HepG2 (cell line): ENCODE results near the gene POLA2. TPM values are rescaled to one million over a fixed set of nuclear protein-coding genes. Genes with fewer than 3 reads are reported as not detected.
A peak's percentile ranks its signal among the peaks of the same experiment; 100 is the strongest.

Experiments used
- CHD4 ChIP-seq: fragments of 200-600 bp; sonication (generic); IDR thresholded peaks from 2 replicates; pipeline ENCODE4 v1.7.0; 2017; ENCODE audit warnings: mild to moderate bottlenecking, low read length, borderline replicate concordance
- CREB1 ChIP-seq, 2 experiments: fragments of 450-650 bp in 1 of 2; IDR thresholded peaks; 2 replicates each; pipeline ENCODE4 v1.6.1; 2016 to 2017; ENCODE audit warnings: control low read depth in 1 of 2, mild to moderate bottlenecking in 1 of 2, missing compliant biosample characterization in 1 of 2, missing genetic modification characterization in 1 of 2
- FUBP1 ChIP-seq: sonication (generic); formaldehyde crosslinking; IDR thresholded peaks from 2 replicates; pipeline ENCODE4 v1.5.1; 2020; ENCODE audit warnings: missing genetic modification reagents, mild to moderate bottlenecking, borderline replicate concordance
- GATA4 ChIP-seq: sonication (generic); IDR thresholded peaks from 2 replicates; pipeline ENCODE4 v1.6.1; 2016; ENCODE audit warnings: antibody characterized with exemption, low read depth, borderline replicate concordance
- GATAD2A ChIP-seq: IDR thresholded peaks from 2 replicates; pipeline ENCODE4 v1.6.1; 2016
- GPBP1L1 ChIP-seq: sonication (generic); formaldehyde crosslinking; IDR thresholded peaks from 2 replicates; pipeline ENCODE4 v1.5.0; 2020; ENCODE audit warnings: mild to moderate bottlenecking, missing genetic modification reagents
- MIER3 ChIP-seq: IDR thresholded peaks from 2 replicates; pipeline ENCODE4 v1.6.1; 2016; ENCODE audit warnings: missing compliant biosample characterization, borderline replicate concordance
- NAIF1 ChIP-seq: sonication (generic); formaldehyde crosslinking; IDR thresholded peaks from 2 replicates; pipeline ENCODE4 v1.5.0; 2020; ENCODE audit warnings: mild to moderate bottlenecking, missing genetic modification reagents, borderline replicate concordance
- NCOA5 ChIP-seq: sonication (generic); formaldehyde crosslinking; IDR thresholded peaks from 2 replicates; pipeline ENCODE4 v1.4.0; 2020; ENCODE audit warnings: missing genetic modification reagents
- NFE2L1 ChIP-seq: sonication (generic); formaldehyde crosslinking; IDR thresholded peaks from 2 replicates; pipeline ENCODE4 v1.4.0; 2020; ENCODE audit warnings: missing genetic modification reagents, mild to moderate bottlenecking, borderline replicate concordance
- NRL ChIP-seq: sonication (generic); formaldehyde crosslinking; IDR thresholded peaks from 2 replicates; pipeline ENCODE4 v1.5.0; 2020; ENCODE audit warnings: missing genetic modification reagents, mild to moderate bottlenecking, moderate library complexity, borderline replicate concordance
- RELA ChIP-seq: sonication (generic); formaldehyde crosslinking; IDR thresholded peaks from 2 replicates; pipeline ENCODE4 v1.4.0; 2020; ENCODE audit warnings: missing genetic modification reagents
- RXRA ChIP-seq: sonication (generic); formaldehyde crosslinking; IDR thresholded peaks from 2 replicates; pipeline ENCODE4 v1.5.1; 2020; ENCODE audit warnings: missing genetic modification reagents
- SAP130 ChIP-seq: IDR thresholded peaks from 2 replicates; pipeline ENCODE4 v1.6.1; 2016; ENCODE audit warnings: low read depth
- SCMH1 ChIP-seq: sonication (generic); formaldehyde crosslinking; IDR thresholded peaks from 2 replicates; pipeline ENCODE4 v1.9.0; 2021; ENCODE audit warnings: missing genetic modification reagents, mild to moderate bottlenecking, borderline replicate concordance
- SIN3A ChIP-seq: IDR thresholded peaks from 2 replicates; pipeline ENCODE4 v1.6.1; 2011; ENCODE audit warnings: low read depth, mild to moderate bottlenecking, control low read depth, low read length, borderline replicate concordance
- TFDP2 ChIP-seq: sonication (generic); formaldehyde crosslinking; IDR thresholded peaks from 2 replicates; pipeline ENCODE4 v1.4.0; 2020; ENCODE audit warnings: missing genetic modification reagents
- TOPORS ChIP-seq: sonication (generic); formaldehyde crosslinking; IDR thresholded peaks from 2 replicates; pipeline ENCODE4 v1.8.0; 2023; ENCODE audit warnings: mild to moderate bottlenecking, missing genetic modification reagents
- ZFP36L2 ChIP-seq: sonication (generic); formaldehyde crosslinking; IDR thresholded peaks from 2 replicates; pipeline ENCODE4 v1.4.0; 2020; ENCODE audit warnings: missing genetic modification reagents
- ZFX ChIP-seq: sonication (generic); formaldehyde crosslinking; IDR thresholded peaks from 2 replicates; pipeline ENCODE4 v1.4.0; 2020; ENCODE audit warnings: mild to moderate bottlenecking, low read depth, missing genetic modification reagents, moderate library complexity
- ZNF136 ChIP-seq: sonication (generic); formaldehyde crosslinking; IDR thresholded peaks from 2 replicates; pipeline ENCODE4 v1.8.1; 2022; ENCODE audit warnings: low read depth, mild to moderate bottlenecking, moderate library complexity, missing genetic modification reagents
- ZNF260 ChIP-seq: sonication (generic); formaldehyde crosslinking; IDR thresholded peaks from 2 replicates; pipeline ENCODE4 v1.4.0; 2020; ENCODE audit warnings: missing genetic modification reagents, low read depth, mild to moderate bottlenecking, borderline replicate concordance
- ZNF274 ChIP-seq: sonication (generic); formaldehyde crosslinking; IDR thresholded peaks from 2 replicates; pipeline ENCODE4 v1.5.1; 2020; ENCODE audit warnings: mild to moderate bottlenecking, missing genetic modification reagents
- ZNF614 ChIP-seq: IDR thresholded peaks from 2 replicates; pipeline ENCODE4 v1.6.1; 2018; ENCODE audit warnings: missing biosample characterization, missing genetic modification reagents, inconsistent platforms, borderline replicate concordance
- polyA plus RNA-seq, 8 experiments: library from polyadenylated mRNA; depleted of rRNA in 3 of 8; stranded (reverse) in 7 of 8; unstranded in 1 of 8; fragments of >200 nt; fragmentation: Illumina TruSeq in 4 of 8; extraction: Trizol in 4 of 8; gene quantifications; 2 replicates each; pipeline versions ENCODE4 v1.2.1 to v1.2.3, GENCODE V29; 2011 to 2016; ENCODE audit warnings: low read depth in 4 of 8, missing spikeins in 1 of 8, mixed read lengths in 1 of 8; ENCODE audit not compliant: insufficient read depth in 1 of 8
- total RNA-seq, 5 experiments: library from RNA; depleted of rRNA; stranded (reverse); fragments of >200 nt; fragmentation: Illumina TruSeq; extraction: Trizol; gene quantifications; 2 replicates each; pipeline ENCODE4 v1.2.3, GENCODE V29; 2016; ENCODE audit warnings: low read depth in 1 of 5
- TF ChIP-seq, protein P1 (sequence below): sonication (generic); formaldehyde crosslinking; conservative IDR thresholded peaks from 2 replicates; pipeline ENCODE4 v1.8.0; 2022; ENCODE audit warnings: low read depth, missing genetic modification reagents

Gene POLA2
- total and polyA plus RNA-seq, 2 of the 13 experiments (the other 11 are each of a cell fraction or from before 2014, with no cell fraction given), result 9.7 to 15.6 TPM

GRCh38 chr11:65329944-65330403 is 68.2 kb downstream of the POLA2 start (continued):
- TF ChIP-seq, protein P1, sequence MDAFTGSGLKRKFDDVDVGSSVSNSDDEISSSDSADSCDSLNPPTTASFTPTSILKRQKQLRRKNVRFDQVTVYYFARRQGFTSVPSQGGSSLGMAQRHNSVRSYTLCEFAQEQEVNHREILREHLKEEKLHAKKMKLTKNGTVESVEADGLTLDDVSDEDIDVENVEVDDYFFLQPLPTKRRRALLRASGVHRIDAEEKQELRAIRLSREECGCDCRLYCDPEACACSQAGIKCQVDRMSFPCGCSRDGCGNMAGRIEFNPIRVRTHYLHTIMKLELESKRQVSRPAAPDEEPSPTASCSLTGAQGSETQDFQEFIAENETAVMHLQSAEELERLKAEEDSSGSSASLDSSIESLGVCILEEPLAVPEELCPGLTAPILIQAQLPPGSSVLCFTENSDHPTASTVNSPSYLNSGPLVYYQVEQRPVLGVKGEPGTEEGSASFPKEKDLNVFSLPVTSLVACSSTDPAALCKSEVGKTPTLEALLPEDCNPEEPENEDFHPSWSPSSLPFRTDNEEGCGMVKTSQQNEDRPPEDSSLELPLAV (CRISPR knock-in tag), result no peak
- TF ChIP-seq MIER3 (CRISPR knock-in tag), result no peak
- no peak for TF ChIP-seq ZNF614
- no peak for TF ChIP-seq SIN3A
- no peak for TF ChIP-seq ZFP36L2 (CRISPR knock-in tag)
- TF ChIP-seq ZNF136 (CRISPR knock-in tag), result no peak
- no peak for TF ChIP-seq FUBP1 (CRISPR knock-in tag)
- peak; percentile 65 for TF ChIP-seq ZFX (CRISPR knock-in tag)
- no peak for TF ChIP-seq CREB1 (IDR thresholded peaks at IDR 0.05)
- no peak for TF ChIP-seq CREB1 (CRISPR knock-in tag; IDR thresholded peaks at IDR 0.05)
- TF ChIP-seq NCOA5 (CRISPR knock-in tag), result no peak
- TF ChIP-seq TOPORS, result no peak
- no peak for TF ChIP-seq GPBP1L1 (CRISPR knock-in tag)
- no peak for TF ChIP-seq GATA4
- TF ChIP-seq TFDP2 (CRISPR knock-in tag), result no peak
- TF ChIP-seq SAP130 (CRISPR knock-in tag), result no peak
- no peak for TF ChIP-seq RELA (CRISPR knock-in tag)
- TF ChIP-seq SCMH1 (CRISPR knock-in tag), result no peak
- TF ChIP-seq NFE2L1, result no peak
- no peak for TF ChIP-seq CHD4
- TF ChIP-seq NAIF1 (CRISPR knock-in tag), result no peak
- no peak for TF ChIP-seq NRL (CRISPR knock-in tag)
- TF ChIP-seq ZNF260, result no peak
- TF ChIP-seq ZNF274, result no peak
- peak; percentile 20; the same call in 1 of the 2 replicates for TF ChIP-seq GATAD2A (CRISPR knock-in tag)
- no peak for TF ChIP-seq RXRA (CRISPR knock-in tag)
